ENCODE results near the gene SIK3.

DNA sequence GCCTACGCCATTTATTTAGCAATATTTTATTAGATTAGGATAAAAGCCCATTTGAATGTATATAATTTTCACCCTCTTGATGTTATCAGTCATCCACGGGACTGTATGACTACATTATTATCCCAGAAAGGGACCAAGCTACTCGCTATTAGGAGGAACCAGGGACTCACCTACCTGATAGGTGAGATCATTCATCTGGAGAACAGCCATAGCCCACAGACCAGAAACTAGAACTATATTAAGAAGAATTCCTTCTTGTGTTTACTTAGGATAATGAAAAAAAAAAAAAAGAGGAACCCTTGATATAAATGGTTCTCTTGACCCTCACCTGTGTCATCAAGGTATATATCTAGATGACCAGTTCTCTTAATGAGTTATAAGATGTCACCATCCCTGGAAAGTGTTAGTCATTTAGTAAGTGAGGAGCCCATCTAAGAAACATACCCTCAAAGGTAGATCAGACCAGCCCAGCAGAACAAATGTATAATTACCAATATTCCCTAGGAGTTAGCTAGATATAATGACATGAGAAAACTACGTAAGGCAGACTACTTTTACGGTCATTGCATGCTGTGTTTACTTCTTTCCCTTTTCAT is 8.0 kb downstream of the SIK3 start:
- TF ChIP-seq, protein P1, sequence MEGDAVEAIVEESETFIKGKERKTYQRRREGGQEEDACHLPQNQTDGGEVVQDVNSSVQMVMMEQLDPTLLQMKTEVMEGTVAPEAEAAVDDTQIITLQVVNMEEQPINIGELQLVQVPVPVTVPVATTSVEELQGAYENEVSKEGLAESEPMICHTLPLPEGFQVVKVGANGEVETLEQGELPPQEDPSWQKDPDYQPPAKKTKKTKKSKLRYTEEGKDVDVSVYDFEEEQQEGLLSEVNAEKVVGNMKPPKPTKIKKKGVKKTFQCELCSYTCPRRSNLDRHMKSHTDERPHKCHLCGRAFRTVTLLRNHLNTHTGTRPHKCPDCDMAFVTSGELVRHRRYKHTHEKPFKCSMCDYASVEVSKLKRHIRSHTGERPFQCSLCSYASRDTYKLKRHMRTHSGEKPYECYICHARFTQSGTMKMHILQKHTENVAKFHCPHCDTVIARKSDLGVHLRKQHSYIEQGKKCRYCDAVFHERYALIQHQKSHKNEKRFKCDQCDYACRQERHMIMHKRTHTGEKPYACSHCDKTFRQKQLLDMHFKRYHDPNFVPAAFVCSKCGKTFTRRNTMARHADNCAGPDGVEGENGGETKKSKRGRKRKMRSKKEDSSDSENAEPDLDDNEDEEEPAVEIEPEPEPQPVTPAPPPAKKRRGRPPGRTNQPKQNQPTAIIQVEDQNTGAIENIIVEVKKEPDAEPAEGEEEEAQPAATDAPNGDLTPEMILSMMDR (IDR thresholded peaks at IDR 0.05), result no peak
- no peak for TF ChIP-seq POLR2A (IDR thresholded peaks at IDR 0.05)

Measured in gastroesophageal sphincter (tissue), 3 donors.